Measurements from ENCODE around the gene KCNMB4.

- no peak for TF ChIP-seq POLR2AphosphoS5 (IDR thresholded peaks at IDR 0.05; ENCODE audit: low read depth, low read length)
- TF ChIP-seq TAF1 (IDR thresholded peaks at IDR 0.05; ENCODE audit: borderline replicate concordance, insufficient read depth, low read length), result no peak
- TF ChIP-seq SIN3A (IDR thresholded peaks at IDR 0.05; ENCODE audit: borderline replicate concordance, insufficient read depth, low read length), result no peak
- TF ChIP-seq REST (IDR thresholded peaks at IDR 0.05; ENCODE audit: insufficient read depth in 1 of 2, low read depth in 2 of 2, low read length in 2 of 2), result no peak
- no peak for TF ChIP-seq FOXP2 (optimal IDR thresholded peaks at IDR 0.05; ENCODE audit: borderline replicate concordance, extremely low read depth, extremely low read length, insufficient read depth)
These were observed 51.0 kb downstream of the KCNMB4 start for GRCh38 chr12:70417121-70417520.

All from PFSK-1 (cell line).